Inflammatory macrophage treated with lipopolysaccharide for 4 hours (primary cell): Measurements from ENCODE around the gene YEATS4.

Experiments used
- DNase-seq: peaks from one replicate; pipeline ENCODE4 v3.0.0-alpha.2; 2020

YEATS4 gene

DNA sequence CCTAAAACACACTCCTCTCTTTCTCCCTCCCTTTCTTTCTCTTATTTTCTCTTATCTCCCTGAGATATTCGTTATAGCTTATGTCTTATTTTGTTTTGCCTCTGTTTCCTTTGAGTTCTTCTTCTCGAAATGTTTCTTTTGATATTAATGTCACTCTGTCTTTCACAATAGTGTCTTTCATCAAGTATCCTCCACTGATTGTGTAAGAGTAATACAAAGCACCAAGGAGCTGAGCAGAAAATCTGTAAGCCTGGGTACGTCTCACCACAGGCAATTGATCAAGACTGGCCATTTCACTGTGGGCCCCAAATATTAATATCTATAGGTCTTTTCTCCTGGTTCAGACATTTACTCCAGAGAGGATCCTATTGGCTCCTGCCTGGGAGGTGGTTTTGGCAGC is 16.2 kb upstream of the YEATS4 start:
- DNase-seq, result peak; percentile 83

DNA sequence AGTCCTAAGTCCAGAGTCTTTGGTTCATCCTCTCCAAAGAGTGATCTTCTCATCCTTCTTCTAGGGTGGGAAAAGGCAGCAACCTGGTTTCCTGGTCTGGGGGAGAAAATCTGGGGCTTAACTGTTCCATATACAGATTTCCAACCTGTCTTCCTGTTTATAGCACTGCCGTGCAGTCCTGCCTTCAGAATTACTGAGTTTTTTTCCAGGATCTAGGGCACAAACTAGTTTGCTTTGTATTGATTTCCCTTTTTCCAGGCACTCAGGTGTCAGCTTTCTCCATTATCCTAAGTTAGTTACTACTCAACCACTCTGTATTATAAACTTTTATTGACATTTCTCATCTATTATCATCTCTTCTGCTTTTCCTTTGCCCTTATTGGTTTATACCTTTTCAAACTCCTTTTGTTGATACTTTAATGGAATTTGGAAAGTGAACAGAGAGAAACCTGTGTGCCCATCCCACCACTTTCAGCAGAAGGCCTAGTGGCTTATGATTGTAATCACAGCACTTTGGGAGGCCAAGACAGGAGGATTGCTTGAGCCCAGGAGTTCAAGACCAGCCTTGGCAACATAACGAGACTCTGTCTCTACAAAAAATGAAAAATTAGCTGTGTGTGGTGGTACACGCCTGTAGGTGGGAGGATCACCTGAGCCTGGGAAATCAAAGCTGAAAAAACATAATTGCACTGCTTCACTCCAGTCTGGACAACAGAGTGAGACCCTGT is 15.5 kb upstream of the YEATS4 start:
- no peak for DNase-seq

DNA sequence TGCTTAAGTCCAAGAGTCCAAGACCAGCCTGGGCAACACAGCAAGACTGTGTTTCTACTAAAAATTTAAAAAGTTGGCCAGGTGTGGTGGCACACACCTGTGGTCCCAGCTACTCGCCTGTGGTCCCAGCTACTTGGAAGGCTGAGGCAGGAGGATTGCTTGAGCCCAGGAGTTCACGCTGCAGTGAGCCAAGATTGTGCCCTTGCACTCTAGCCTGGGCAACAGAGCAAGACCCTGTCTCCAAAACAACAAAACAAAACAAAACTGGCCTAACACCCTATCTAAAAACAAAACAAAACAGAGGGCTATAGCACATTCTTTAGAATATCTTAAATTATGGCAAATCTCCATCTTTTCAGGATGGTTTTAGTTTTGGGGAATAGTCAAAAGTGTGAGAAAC is 14.5 kb upstream of the YEATS4 start:
- no peak for DNase-seq

DNA sequence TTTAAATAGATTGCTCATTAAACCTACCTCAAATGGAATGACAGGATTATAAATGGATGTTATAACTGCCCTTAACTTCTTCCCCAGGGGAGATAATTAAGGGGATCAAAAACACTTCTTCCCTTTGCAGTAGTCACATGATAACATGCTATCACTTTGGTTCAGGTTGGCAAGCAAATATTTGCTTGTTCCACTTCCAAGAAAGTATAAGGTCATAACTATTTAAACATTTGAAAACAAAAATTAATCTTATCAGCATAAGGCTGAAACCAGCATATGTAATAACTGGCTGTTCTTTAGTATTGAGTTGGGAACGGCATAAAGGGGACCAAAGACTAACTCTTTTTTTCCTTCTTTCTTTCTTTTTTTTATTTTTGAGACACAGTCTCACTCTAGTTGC is 13.8 kb upstream of the YEATS4 start:
- no peak for DNase-seq

DNA sequence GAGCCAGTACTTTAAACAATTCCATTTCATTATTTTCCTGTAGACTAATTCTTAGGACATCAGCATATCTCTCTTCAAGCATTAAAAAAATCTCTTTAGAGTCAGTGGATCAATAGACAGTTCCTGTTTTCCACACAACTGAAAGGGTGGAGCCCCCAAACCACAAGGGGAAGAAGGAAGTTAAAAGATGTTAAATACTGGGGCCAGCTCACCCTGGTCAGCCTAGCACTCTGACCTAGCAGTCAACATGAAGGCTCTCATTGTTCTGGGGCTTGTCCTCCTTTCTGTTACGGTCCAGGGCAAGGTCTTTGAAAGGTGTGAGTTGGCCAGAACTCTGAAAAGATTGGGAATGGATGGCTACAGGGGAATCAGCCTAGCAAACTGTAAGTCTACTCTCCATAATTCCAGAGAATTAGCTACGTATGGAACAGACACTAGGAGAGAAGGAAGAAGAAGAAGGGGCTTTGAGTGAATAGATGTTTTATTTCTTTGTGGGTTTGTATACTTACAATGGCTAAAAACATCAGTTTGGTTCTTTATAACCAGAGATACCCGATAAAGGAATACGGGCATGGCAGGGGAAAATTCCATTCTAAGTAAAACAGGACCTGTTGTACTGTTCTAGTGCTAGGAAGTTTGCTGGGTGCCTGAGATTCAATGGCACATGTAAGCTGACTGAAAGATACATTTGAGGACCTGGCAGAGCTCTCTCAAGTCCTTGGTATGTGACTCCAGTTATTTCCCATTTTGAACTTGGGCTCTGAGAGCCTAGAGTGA is 11.2 kb upstream of the YEATS4 start, which contains the start of gene LYZ:
Gene LYZ, plus strand, starts transcription at position 220 of the 777 bp plus-strand sequence. Its CDS starts 28 bp downstream, at position 248.
- DNase-seq, result peak; percentile 91

DNA sequence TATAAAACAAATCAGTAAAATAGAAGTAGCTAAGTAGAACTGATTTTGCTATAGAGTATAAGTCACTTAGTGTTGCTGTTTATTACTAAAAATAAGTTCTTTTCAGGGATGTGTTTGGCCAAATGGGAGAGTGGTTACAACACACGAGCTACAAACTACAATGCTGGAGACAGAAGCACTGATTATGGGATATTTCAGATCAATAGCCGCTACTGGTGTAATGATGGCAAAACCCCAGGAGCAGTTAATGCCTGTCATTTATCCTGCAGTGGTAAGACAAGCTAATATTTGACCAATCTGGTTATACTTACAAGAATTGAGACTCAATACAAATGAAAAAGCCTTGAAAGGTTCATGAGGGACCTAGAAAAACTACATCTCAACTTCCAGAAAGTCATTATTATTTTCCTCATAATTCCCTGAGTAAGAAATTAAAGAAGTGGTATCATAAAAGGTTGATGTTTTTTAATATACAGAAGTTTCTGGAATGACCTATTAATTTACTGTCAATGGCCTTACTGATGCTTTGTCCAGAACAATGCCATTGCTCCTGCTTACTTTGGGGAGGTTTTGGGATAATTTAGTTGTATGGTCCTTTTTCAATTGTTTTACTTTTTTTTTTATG is 9.4 kb upstream of the YEATS4 start:
- no peak for DNase-seq

DNA sequence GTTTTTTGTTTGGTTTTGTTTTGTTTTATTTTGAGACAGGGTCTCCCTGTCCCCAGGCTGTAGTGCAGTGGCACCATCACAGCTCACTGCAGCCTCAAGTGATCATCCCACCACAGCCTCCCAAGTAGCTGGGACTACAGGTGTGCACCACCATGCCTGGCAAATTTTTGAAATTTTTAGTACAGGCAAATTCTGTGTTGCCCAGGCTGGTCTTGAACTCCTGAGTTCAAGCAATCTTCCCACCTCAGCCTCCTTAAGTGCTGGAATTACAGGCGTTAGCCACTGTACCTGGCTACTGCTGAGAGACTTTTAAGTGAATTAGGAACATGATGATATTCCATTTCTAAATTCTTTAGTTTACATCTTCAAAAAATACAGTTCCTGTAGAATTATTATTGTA is 8.8 kb upstream of the YEATS4 start:
- no peak for DNase-seq

DNA sequence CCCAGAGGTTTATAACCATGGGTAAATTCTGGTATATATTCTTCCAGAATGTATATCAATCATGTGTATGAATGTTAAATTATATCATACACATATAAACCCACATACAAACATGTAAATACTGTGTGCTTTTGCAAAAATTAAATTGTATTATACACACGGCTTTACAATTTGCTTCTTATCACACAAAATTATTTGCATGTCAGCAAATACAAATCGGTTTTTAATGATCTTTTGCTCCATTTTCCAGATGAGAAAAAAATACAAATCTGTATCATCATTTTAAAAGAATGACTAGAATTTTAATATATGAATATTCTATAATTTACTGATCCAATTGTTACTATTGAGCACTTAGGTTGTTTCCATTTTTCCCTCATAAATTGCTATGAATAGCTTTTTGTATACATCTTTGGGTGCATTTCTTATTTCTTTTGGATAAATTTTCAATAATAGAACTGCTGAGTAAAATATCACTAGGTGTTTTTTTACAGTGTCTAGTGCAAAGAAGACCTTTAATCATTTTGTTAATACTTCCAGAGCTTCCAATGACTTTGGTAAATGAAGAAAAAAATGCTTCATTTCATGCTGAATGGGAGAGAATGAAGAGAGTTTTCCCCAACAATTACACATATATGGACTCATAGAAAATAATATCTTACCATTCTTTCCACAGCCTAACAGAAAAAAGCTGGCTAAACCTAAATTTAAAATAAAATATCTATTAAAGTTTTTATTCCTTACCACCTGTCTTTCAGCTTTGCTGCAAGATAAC is 7.9 kb upstream of the YEATS4 start:
- DNase-seq, result no peak

DNA sequence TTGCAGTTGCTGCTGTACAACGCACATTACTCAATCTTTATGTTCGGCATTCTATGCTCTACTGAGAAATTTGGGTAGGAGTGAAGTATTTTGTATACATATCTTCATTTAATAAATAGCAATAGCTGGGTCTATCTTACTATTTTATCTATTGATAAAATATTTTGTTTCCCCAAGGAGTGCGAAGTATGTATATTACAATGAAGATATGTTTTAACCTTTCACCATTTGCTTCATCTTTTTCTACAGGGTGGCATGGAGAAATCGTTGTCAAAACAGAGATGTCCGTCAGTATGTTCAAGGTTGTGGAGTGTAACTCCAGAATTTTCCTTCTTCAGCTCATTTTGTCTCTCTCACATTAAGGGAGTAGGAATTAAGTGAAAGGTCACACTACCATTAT is 6.6 kb upstream of the YEATS4 start:
- no peak for DNase-seq

DNA sequence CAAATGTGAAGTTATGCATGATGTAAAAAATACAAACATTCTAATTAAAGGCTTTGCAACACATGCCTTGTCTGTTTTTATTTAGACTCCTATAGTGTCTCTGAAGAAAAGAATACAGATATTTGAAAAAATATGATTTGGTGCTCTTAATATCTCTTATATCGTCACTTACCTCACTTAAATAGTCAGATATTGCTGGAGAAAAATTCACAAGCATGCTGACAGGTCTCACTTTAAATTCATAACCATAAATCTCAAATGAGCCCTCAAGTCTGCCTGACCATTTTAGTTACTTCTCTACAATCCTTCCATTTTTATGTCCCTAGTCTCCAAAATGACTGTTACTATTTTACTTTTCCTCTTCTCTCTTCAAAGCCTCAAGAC is 5.4 kb upstream of the YEATS4 start:
- no peak for DNase-seq

DNA sequence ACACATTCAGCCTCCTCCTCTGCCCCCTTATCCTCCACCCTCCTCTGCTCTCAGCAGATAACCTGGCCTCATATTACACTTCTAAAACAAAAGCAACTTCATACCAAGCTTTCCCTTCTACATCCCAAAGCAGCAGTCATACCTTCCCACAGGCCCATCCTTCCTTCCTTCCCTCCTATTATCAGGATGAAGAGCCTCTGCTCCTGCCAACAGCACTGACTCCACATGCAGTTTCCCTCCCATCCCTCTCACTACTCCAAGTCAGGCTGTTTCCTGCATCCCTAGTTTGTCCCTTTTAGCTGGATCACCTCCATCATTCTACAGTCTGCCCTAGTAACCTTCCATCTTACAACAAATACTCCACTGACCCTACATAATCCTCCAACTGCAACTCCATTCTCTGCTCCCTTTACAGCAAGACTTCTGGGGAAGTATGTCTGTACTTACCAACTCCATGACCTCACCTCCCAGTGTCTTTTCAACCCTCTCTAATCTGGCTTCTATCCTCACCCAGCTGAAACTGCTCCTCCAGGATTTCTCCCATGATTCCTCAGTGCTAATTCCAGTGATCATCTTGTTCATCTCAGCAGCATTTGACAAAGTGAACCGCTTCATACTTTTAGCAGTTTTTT is 4.9 kb upstream of the YEATS4 start:
- DNase-seq, result no peak

DNA sequence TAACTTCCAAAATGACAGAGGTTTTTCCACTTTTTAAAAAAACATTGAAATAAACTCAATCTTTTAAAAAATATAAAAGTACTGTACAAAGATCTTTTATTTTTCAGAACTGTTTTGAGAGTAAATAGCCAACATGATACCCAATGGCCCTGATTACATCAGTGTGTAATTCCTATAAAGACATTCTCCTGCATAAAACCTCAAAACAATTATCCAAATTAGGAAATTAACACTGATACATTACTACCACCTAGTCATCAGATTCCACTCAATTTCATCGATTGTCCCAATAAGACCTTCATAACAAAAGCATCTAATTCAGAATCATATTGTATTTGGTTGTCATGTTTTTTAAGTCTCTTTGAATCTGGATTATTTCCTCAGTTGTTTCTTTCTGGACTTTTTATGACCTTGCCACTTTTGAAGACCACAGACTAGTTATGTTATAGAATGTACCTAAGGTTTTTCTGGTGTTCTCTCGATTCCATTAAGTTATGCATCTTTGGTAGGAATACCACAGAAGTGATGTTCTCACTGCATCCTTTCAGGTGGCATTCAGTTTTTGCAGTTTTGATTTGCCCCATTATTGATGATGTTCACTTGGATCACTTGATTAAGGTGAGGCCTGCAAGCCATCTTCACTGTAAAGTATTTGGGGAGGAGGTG is 4.0 kb upstream of the YEATS4 start:
- no peak for DNase-seq

DNA sequence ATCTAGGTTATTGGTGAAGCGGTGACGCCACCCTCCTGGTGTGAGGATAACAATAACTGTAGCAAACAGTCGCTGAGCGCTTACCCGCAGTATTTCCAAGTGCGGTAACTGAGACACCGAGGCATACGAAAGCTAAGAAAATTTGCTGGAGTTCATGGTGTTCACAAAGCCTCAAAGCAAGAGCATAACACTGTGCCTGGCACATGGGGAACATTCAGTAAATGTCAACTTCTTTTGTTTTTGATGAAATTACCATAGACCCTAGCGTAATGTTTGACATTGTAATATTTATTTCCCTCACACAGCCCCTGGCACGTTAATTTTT is 767 bp downstream of the YEATS4 start:
- DNase-seq, result no peak

DNA sequence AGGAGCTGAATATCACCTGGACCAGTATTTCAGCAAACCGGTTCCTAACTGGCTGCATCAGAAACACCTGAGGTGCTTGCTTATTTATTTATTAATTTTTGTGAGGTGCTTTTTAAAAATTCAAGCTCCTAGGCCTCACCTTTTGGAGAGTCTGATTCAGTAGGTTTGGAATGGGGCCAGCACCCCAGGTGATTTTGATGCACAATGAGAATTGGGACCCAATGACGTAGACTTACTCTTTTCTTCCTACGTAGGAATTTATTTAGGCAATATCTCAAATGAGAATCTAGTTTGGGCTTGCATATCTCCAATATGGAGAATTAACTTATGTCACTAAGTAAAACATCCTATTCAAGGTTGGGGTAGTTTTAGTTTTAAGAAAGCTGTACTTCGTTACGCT is 7.3 kb downstream of the YEATS4 start:
- no peak for DNase-seq

DNA sequence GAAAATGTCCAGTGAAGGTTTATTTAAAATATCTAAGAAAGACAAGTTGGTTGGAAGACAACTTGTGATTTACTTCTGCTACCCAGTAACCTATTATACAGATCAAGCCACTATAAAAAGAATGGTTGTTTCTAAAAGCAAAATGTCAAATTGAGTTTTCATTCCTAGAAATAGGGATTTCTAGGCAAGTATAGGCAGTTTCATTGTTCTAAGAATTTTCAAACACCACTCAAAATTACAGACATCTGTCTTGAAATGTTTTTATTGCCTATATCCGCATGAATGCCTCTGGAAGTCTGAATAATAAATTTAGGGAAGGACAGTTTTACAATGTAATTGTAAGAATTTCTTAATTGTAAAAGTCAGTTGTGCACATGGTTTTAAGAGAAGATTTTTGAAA is 8.6 kb downstream of the YEATS4 start:
- DNase-seq, result no peak

DNA sequence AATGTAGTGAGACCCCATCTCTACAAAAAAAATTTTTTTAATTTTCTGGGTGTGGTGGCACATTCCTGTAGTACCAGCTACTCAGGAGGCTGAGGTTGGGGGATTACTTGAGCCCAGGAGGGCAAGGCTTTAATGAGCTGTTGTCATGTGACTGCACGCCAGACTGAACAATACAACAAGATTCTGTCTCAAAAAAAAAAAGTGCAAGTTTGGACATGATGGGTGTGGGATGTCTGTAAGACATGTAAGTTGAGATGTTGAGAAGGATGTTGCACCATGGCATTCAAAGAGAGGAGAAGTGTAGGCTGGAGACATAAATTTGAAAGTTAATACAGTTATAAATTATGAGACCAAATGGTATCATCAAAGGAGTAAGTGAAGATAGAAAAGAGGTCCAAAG is 23.5 kb downstream of the YEATS4 start:
- no peak for DNase-seq

DNA sequence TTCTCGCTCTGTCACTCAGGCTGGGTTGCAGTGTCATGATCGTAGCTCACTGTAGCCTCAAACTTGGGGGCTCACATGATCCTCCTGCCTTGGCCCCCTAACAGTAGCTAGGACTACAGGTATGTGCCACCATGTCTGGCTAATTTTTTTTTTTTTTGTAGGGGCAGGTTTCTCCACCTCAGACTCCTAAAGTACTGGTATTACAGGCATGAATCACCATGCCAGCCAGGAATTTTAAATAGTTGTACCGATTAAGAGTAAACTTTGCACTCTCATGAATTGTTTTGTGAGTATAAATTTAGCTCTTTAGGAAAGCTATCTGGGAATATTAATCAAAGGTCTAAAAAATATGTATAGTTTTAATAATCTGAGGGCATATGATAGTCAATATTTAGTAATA is 25.5 kb downstream of the YEATS4 start:
- no peak for DNase-seq

DNA sequence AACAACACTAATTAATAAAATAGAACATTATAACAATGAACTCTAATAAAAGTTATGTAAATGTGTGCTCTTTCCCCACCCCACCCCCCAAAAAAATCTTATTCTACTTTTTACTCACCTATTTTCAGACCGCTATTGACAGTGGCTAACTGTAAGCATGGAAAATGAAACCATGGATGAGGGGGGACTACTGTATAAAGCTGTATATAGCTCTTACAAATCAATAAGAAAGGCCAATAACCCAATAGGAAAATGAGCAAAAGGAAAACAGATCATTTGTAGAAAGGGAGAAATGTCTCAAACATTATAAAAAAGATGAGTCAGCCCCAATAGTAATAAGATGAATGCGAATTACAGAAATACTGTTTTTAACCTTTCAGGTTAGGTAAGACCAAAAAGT is 27.4 kb downstream of the YEATS4 start:
- DNase-seq, result no peak

DNA sequence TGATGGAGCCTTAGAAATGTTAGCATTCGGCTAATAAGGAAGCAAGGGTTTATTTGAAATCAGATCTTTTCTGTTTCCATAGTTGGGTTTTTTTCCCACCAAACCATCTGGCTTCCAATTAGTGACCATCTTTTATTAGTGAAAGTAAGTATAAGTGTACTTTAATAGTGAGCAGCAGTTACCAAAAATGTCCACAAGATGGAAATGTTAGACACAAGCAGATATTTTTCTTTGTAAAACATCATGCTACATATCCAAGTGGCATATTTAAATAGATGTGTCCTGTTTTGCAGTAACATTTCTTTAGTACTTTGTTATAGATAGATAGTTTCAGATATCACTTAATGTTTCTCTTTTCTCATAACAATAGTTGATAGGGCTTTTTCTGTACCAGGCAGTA is 28.8 kb downstream of the YEATS4 start:
- peak; percentile 44 for DNase-seq

DNA sequence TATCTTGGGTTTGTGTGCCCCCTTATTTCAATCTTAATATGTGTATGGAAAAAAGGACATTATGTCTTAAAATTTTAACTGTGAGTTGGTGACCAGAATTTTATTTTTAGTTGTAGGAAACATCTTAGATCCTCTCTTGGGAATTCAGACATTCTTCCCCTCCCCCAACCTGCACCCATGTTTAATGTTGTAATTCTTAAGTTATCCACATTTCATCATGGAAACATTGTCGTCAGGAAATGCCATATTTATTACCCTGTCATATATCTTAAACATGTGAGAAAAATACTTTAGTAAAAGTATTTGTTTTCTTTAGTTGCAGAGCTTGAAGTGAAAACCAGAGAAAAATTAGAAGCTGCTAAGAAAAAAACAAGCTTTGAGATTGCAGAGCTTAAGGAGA is 30.3 kb downstream of the YEATS4 start:
- DNase-seq, result no peak

DNA sequence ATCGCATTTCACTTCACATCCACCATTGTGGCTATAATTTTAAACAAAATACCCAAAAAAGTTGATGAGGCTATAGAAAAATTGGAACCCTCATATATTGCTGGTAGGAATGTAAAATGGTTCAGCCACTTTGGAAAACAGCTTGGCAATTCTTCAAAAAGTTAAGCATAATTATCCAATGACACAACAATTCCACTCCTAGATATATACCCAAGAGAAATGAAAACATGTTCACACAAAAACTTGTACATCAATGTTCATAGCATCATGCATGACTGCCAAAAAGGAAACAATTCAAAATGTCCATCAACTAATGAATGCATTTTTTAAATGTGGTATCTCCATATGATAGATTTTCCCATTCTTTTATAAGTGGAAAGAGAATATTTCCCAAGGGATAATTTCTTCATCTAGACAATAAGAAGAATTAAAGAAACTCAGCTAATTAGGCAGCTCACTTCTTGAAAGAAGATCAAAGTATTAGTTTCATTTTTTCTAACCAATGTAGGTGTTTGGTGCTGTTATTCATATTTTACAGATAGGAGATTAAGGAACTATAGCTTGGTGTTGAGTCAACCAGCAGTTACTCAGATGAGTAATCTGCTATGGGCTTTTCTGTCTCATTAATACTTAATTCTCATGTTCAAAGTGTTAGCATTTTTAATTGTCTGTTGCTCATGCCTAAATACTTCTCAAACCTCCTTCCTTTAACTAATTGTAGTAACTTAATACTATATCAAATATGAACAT is 32.8 kb downstream of the YEATS4 start:
- peak; percentile 28 for DNase-seq

DNA sequence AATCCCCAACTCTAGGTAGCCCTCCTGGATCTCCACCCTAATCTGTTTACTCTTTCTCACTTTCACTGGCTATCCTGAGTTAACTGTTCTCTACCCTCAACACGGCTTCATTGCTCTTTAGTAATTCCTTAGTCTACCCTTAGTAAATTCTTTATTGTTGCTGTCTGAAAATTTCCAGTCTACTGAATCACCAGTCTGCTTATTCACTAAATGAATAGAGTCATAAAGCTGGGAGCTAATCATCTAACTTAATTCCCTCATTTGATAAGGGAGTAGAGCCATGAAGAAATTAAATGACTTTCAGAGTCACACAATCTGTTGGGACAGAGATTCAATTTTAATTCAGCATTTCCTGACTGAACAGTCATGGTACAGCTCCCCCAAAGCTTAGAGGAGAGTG is 36.5 kb downstream of the YEATS4 start:
- no peak for DNase-seq
